Osteoblast (primary cell): ENCODE results near the gene MED10. TPM values are rescaled to one million over a fixed set of nuclear protein-coding genes. Genes with fewer than 3 reads are reported as not detected.

Source experiments
- DNase-seq: peaks from one replicate; pipeline ENCODE4 v3.0.0; 2011; ENCODE audit warnings: low spot score, mixed read lengths; ENCODE audit not compliant: insufficient read length; ENCODE audit errors: missing footprints
- H2AFZ ChIP-seq: 2 replicates; pipeline ENCODE4 v1.6.0; 2011; ENCODE audit warnings: mild to moderate bottlenecking, low read length
- H3K27ac ChIP-seq: 2 replicates; pipeline ENCODE4 v1.5.1; 2011; ENCODE audit warnings: mild to moderate bottlenecking, low read depth, low read length, moderate library complexity
- H3K27me3 ChIP-seq: 2 replicates; pipeline ENCODE4 v1.6.0; 2012; ENCODE audit warnings: mild to moderate bottlenecking, control low read depth, inconsistent platforms, low read length, moderate library complexity; ENCODE audit not compliant: insufficient read depth
- H3K36me3 ChIP-seq: 2 replicates; pipeline ENCODE4 v1.5.1; 2011; ENCODE audit warnings: mild to moderate bottlenecking, low read length, control low read depth, moderate library complexity; ENCODE audit not compliant: insufficient read depth
- H3K4me1 ChIP-seq: 2 replicates; pipeline ENCODE4 v1.5.1; 2011; ENCODE audit warnings: mild to moderate bottlenecking, low read length, control low read depth, moderate library complexity; ENCODE audit not compliant: insufficient read depth
- H3K4me2 ChIP-seq: 2 replicates; pipeline ENCODE4 v1.6.0; 2011; ENCODE audit warnings: mild to moderate bottlenecking, low read length; ENCODE audit not compliant: insufficient read depth
- H3K4me3 ChIP-seq: fragments of 200-600 bp; sonication (generic); 3 replicates; pipeline ENCODE4 v1.5.1; 2012; ENCODE audit warnings: mild to moderate bottlenecking, low read length, inconsistent platforms; ENCODE audit not compliant: insufficient read depth
- H3K79me2 ChIP-seq: 2 replicates; pipeline ENCODE4 v1.6.0; 2012; ENCODE audit warnings: mild to moderate bottlenecking, low read length, control low read depth, inconsistent platforms; ENCODE audit not compliant: insufficient read depth
- H3K9me3 ChIP-seq: 2 replicates; pipeline ENCODE4 v1.5.1; 2011; ENCODE audit warnings: low read depth, low read length, control low read depth
- H4K20me1 ChIP-seq: 2 replicates; pipeline ENCODE4 v1.6.0; 2012; ENCODE audit warnings: mild to moderate bottlenecking, low read length, control low read depth; ENCODE audit not compliant: insufficient read depth
- CTCF ChIP-seq: IDR thresholded peaks from 2 replicates; pipeline ENCODE4 v1.5.1; 2011; ENCODE audit warnings: mild to moderate bottlenecking, low read depth, low read length, moderate library complexity; ENCODE audit errors: extremely low read depth
- total RNA-seq: library from RNA; depleted of rRNA; stranded (reverse); fragments of >200 nt; gene quantifications from 2 replicates; pipeline ENCODE4 v1.2.3, GENCODE V29; 2012

Gene MED10
- total RNA-seq, 1 donor: 13.4 TPM

DNA sequence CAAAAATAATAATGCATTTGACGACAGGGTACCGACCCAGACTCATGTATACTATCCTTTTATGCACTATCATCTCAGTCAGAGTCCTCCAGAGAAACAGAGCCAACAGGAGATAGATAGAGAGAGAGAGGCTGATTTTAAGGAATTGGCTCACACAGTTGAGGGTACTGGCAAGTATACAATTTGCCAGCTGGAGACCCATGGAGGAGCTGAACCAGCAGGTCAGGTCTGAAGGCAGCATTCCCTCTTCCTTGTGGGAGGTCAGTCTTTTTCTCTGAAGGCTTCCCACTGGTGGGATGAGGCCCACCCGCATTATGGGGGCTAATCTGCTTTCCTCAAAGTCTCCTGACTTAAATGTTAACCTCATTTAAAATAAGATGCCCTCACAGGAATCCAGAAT lies 17.3 kb upstream of the MED10 start:
- Histone ChIP-seq H2AFZ (no peak overlapping the region), H3K27me3 (no peaks in the 10 kb centered on the region), H3K9me3 (no peaks in the 10 kb centered on the region), H3K36me3 (no peaks in the 10 kb centered on the region), H4K20me1 (no peaks in the 10 kb centered on the region), H3K4me2 (no peak overlapping the region), H3K4me3 (no peak overlapping the region), H3K79me2 (no peaks in the 10 kb centered on the region), H3K4me1 (no peaks in the 10 kb centered on the region), H3K27ac (no peak overlapping the region)
- DNase-seq: no peak
- TF ChIP-seq CTCF: no peak

DNA sequence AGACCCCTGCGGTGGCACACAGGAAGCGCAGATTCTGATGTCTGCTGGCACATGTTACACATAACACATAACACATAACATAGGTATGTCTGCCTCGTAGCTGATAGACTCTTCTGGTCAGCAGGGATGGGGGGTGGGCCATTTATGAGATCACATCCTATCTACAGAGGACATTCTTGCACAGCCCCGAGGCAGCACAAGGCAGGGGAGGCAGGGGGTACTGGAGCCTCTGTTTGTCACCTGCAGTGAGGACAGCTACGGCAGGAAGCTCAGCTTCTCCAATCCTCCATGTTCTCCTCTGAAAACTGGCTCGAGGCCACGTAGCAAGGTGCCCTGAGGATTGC lies 16.7 kb upstream of the MED10 start:
- H3K9me3 ChIP-seq: no peaks in the 10 kb centered on the region

GRCh38 chr5:6394429-6395101 lies 16.2 kb upstream of the MED10 start:
- H3K9me3 ChIP-seq: no peaks in the 10 kb centered on the region
- H3K4me1 ChIP-seq: no peaks in the 10 kb centered on the region
- H3K4me2 ChIP-seq: no peak overlapping the region
- no peak overlapping the region for H3K4me3 ChIP-seq
- DNase-seq: no peak
- no peaks in the 10 kb centered on the region for H3K27me3 ChIP-seq
- no peak overlapping the region for H2AFZ ChIP-seq
- H4K20me1 ChIP-seq: no peaks in the 10 kb centered on the region
- H3K36me3 ChIP-seq: no peaks in the 10 kb centered on the region
- no peak overlapping the region for H3K27ac ChIP-seq
- TF ChIP-seq CTCF: no peak
- no peaks in the 10 kb centered on the region for H3K79me2 ChIP-seq

More for the DNA sequence above, 16.7 kb upstream of the MED10 start:
- no peak overlapping the region for H3K27ac ChIP-seq
- no peaks in the 10 kb centered on the region for H3K27me3 ChIP-seq
- H3K4me2 ChIP-seq: no peak overlapping the region
- no peaks in the 10 kb centered on the region for H3K4me1 ChIP-seq
- DNase-seq: no peak
- H3K36me3 ChIP-seq: no peaks in the 10 kb centered on the region
- H2AFZ ChIP-seq: no peak overlapping the region
- H3K79me2 ChIP-seq: no peaks in the 10 kb centered on the region
- H3K4me3 ChIP-seq: no peak overlapping the region
- no peaks in the 10 kb centered on the region for H4K20me1 ChIP-seq
- no peak for TF ChIP-seq CTCF

DNA sequence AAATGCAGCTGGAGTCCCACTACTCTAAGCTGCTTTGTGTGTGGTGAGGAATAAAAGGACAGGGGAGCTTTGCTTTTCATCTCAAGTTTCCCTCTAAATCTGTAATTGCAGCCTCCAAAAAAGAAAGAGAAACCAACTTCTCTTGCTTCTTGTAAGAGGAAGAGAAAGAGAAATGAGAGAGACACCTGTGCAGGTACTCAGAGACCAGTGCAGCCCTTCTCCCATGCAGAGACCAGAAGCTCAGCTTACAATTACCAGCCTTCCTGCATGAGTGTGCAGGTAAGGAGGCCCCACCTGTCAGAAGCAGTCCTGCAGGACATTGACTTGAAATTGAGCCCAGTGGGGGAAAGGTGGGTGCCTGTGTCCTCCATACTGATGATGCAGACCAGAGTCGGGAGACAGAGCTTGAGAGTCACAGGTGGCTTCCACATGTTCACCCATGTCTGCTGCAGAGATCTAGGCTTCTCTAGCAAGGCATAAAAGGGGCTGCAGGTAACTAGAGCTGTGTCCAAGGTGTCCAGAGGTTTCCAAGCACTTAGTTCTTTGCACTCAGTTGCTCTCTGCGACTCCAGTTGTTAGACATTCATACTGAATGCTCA lies 15.3 kb upstream of the MED10 start:
- Histone ChIP-seq H3K4me1 (no peaks in the 10 kb centered on the region), H3K4me2 (no peak overlapping the region), H3K36me3 (no peaks in the 10 kb centered on the region), H4K20me1 (no peaks in the 10 kb centered on the region), H3K27ac (no peak overlapping the region), H3K4me3 (no peak overlapping the region), H3K79me2 (no peaks in the 10 kb centered on the region), H2AFZ (no peak overlapping the region), H3K27me3 (no peaks in the 10 kb centered on the region), H3K9me3 (no peaks in the 10 kb centered on the region)
- DNase-seq: no peak
- TF ChIP-seq CTCF: no peak
